Measurements from ENCODE around the gene FSHR. TPM values are rescaled to one million over a fixed set of nuclear protein-coding genes. Genes with fewer than 3 reads are reported as not detected.

The FSHR gene
- total and polyA plus RNA-seq, 7 experiments from 2014 or later, result not detected

DNA sequence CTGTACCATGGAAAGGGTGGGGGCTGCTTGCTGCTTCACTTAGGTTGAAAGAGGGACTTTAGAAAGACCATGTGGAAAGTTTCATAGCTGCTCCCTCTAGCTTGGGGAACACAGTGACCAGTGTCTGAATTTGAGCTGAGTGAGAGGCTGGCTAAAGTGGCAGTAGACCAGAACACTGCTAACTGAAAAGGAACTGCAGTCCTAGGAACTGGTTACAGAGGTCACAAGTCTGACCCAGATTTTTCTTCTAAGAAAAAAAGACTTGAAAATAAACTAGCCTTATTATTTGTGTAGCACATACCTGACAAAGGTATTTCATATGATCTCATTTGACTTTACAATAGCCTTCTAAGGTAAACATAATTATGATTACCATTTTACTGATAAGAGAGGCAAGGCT is 153.6 kb downstream of the FSHR start:
- Mint-ChIP-seq H3K4me3 (no peak overlapping the region), H3K4me1 (no peaks in the 10 kb centered on the region), H3K27ac (no peak overlapping the region), H3K36me3 (no peaks in the 10 kb centered on the region), H3K27me3 (peaks cover 0 to 5% (median 0%) of the 10 kb centered on the region in 5 donors), H3K9me3 (peaks cover 0 to 5% (median 0%) of the 10 kb centered on the region in 11 donors)
- DNase-seq (no peak), ATAC-seq (no peak)
- Histone ChIP-seq H3K4me1 (ENCODE audit: control insufficient read depth in 2 of 2, insufficient read depth in 2 of 2, low read length in 2 of 2) (no peaks in the 10 kb centered on the region), H3K4me3 (ENCODE audit: low read length) (no peak overlapping the region), H3K27ac (ENCODE audit: low read depth, low read length) (no peak overlapping the region), H3K9me3 (ENCODE audit: control insufficient read depth in 2 of 3, low read length in 3 of 3) (no peaks in the 10 kb centered on the region), H3K36me3 (ENCODE audit: control insufficient read depth in 2 of 3, insufficient read depth in 3 of 3, low read length in 3 of 3) (no peaks in the 10 kb centered on the region), H3K27me3 (ENCODE audit: control insufficient read depth in 2 of 2, insufficient read depth in 2 of 2, low read length in 2 of 2) (no peaks in the 10 kb centered on the region)
- intact Hi-C loops (cut with micrococcal nuclease), result no loop called here
- POLR2A ChIA-PET, result no interaction called here
- CTCF ChIA-PET, result no interaction called here

- H3K27me3 ChIP-seq (ENCODE audit: control insufficient read depth in 2 of 2, insufficient read depth in 2 of 2, low read length in 2 of 2), result no peaks in the 10 kb centered on the region
These were observed 155.9 kb downstream of the FSHR start for GRCh38 chr2:48998449-48998848.

DNA sequence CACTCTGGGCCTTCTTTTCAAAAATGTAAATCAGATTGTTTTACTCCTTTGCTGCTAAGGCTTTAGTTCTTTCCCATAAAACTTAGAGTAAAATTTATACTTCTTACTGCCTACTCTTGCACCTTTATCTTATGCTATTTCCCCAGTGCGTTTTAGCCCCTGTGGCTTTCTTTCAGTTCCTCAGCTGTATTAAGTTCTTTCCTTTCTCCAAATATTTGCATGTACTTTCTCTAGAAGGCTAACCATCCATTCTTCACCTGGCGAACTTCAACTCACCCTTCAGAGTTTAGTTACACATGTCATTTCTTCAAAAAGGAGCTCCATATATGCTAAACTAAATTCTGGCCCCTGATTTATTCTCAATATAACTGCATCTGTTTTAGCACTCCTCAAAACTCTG is 160.7 kb downstream of the FSHR start:
- Histone ChIP-seq H3K9me3 (ENCODE audit: control insufficient read depth in 2 of 3, low read length in 3 of 3) (no peaks in the 10 kb centered on the region), H3K27ac (ENCODE audit: low read depth, low read length) (no peak overlapping the region), H3K36me3 (ENCODE audit: control insufficient read depth in 2 of 3, insufficient read depth in 3 of 3, low read length in 3 of 3) (no peaks in the 10 kb centered on the region), H3K27me3 (ENCODE audit: control insufficient read depth in 2 of 2, insufficient read depth in 2 of 2, low read length in 2 of 2) (no peaks in the 10 kb centered on the region), H3K4me1 (ENCODE audit: control insufficient read depth in 2 of 2, insufficient read depth in 2 of 2, low read length in 2 of 2) (no peaks in the 10 kb centered on the region), H3K4me3 (ENCODE audit: low read length) (no peak overlapping the region)
- DNase-seq (no peak), ATAC-seq (no peak)
- CTCF ChIA-PET, result no interaction called here
- Mint-ChIP-seq H3K4me3 (no peak overlapping the region), H3K36me3 (no peaks in the 10 kb centered on the region), H3K27me3 (peaks cover 0 to 5% (median 0%) of the 10 kb centered on the region in 5 donors), H3K27ac (no peak overlapping the region), H3K4me1 (no peaks in the 10 kb centered on the region), H3K9me3 (no peaks in the 10 kb centered on the region)
- POLR2A ChIA-PET, result no interaction called here
- intact Hi-C loops (cut with micrococcal nuclease), result no loop called here

More at GRCh38 chr2:48998449-48998848, 155.9 kb downstream of the FSHR start:
- ChIA-PET CTCF (no interaction called here), POLR2A (no interaction called here)
- Mint-ChIP-seq H3K27ac (no peak overlapping the region), H3K27me3 (peaks cover 0 to 5% (median 0%) of the 10 kb centered on the region in 5 donors), H3K4me1 (no peaks in the 10 kb centered on the region), H3K9me3 (peaks cover 0 to 3% (median 0%) of the 10 kb centered on the region in 11 donors), H3K36me3 (no peaks in the 10 kb centered on the region), H3K4me3 (no peak overlapping the region)
- ATAC-seq (no peak), DNase-seq (no peak)
- Histone ChIP-seq H3K4me1 (ENCODE audit: control insufficient read depth in 2 of 2, insufficient read depth in 2 of 2, low read length in 2 of 2) (no peaks in the 10 kb centered on the region), H3K27ac (ENCODE audit: low read depth, low read length) (no peak overlapping the region), H3K36me3 (ENCODE audit: control insufficient read depth in 2 of 3, insufficient read depth in 3 of 3, low read length in 3 of 3) (no peaks in the 10 kb centered on the region), H3K9me3 (ENCODE audit: control insufficient read depth in 2 of 3, low read length in 3 of 3) (no peaks in the 10 kb centered on the region), H3K4me3 (ENCODE audit: low read length) (no peak overlapping the region)
- intact Hi-C loops (cut with micrococcal nuclease), result no loop called here

- no peak for DNase-seq
- Mint-ChIP-seq H3K4me1 (peaks cover 0 to 1% (median 0%) of the 10 kb centered on the region in 7 donors), H3K27ac (no peak overlapping the region), H3K36me3 (no peaks in the 10 kb centered on the region), H3K4me3 (no peak overlapping the region), H3K9me3 (peaks cover 0 to 2% (median 0%) of the 10 kb centered on the region in 11 donors), H3K27me3 (no peaks in the 10 kb centered on the region)
- no peaks in the 10 kb centered on the region for H3K27me3 ChIP-seq (ENCODE audit: control insufficient read depth in 2 of 2, insufficient read depth in 2 of 2, low read length in 2 of 2)
- ChIA-PET POLR2A (no interaction called here), CTCF (no interaction called here)
- no peak overlapping the region for H3K4me3 ChIP-seq (ENCODE audit: low read length)
- H3K9me3 ChIP-seq (ENCODE audit: control insufficient read depth in 2 of 3, low read length in 3 of 3), result no peaks in the 10 kb centered on the region
- ATAC-seq, result no peak
- intact Hi-C loops (cut with micrococcal nuclease), result no loop called here
- no peak overlapping the region for H3K27ac ChIP-seq (ENCODE audit: low read depth, low read length)
- no peaks in the 10 kb centered on the region for H3K36me3 ChIP-seq (ENCODE audit: control insufficient read depth in 2 of 3, insufficient read depth in 3 of 3, low read length in 3 of 3)
- no peaks in the 10 kb centered on the region for H3K4me1 ChIP-seq (ENCODE audit: control insufficient read depth in 2 of 2, insufficient read depth in 2 of 2, low read length in 2 of 2)
These were observed 162.7 kb downstream of the FSHR start for GRCh38 chr2:48991415-48992131.

DNA sequence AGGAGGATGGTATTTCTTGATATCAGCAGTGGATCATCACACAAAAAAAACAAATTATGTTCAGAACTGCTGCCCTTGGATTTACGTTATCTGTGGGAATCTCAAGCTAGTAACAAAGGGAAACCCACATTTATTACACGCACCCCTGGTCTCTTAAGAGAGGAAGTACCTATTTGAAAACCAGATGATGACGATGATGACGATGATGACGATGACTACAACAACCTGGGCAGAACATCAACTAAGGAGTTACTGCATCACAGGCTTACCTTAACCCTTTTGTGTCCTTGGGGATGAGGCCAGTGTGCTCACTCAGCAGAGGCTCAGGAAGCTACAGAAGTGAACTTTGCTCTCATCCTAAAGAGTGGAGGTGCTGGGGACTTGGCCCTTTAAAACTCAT is 169.4 kb downstream of the FSHR start:
- Histone ChIP-seq H3K27me3 (ENCODE audit: control insufficient read depth in 2 of 2, insufficient read depth in 2 of 2, low read length in 2 of 2) (no peaks in the 10 kb centered on the region), H3K4me3 (ENCODE audit: low read length) (no peak overlapping the region), H3K9me3 (ENCODE audit: control insufficient read depth in 2 of 3, low read length in 3 of 3) (no peaks in the 10 kb centered on the region), H3K4me1 (ENCODE audit: control insufficient read depth in 2 of 2, insufficient read depth in 2 of 2, low read length in 2 of 2) (no peaks in the 10 kb centered on the region), H3K36me3 (ENCODE audit: control insufficient read depth in 2 of 3, insufficient read depth in 3 of 3, low read length in 3 of 3) (no peaks in the 10 kb centered on the region), H3K27ac (ENCODE audit: low read depth, low read length) (no peak overlapping the region)
- ChIA-PET POLR2A (no interaction called here), CTCF (no interaction called here)
- Mint-ChIP-seq H3K27ac (no peak overlapping the region), H3K27me3 (peaks cover 0 to 12% (median 5%) of the 10 kb centered on the region in 5 donors), H3K4me1 (peaks cover 0 to 1% (median 0%) of the 10 kb centered on the region in 7 donors), H3K4me3 (no peak overlapping the region), H3K36me3 (no peaks in the 10 kb centered on the region), H3K9me3 (peaks cover 0 to 5% (median 0%) of the 10 kb centered on the region in 11 donors)
- intact Hi-C loops (cut with micrococcal nuclease), result no loop called here
- ATAC-seq (no peak), DNase-seq (no peak)

DNA sequence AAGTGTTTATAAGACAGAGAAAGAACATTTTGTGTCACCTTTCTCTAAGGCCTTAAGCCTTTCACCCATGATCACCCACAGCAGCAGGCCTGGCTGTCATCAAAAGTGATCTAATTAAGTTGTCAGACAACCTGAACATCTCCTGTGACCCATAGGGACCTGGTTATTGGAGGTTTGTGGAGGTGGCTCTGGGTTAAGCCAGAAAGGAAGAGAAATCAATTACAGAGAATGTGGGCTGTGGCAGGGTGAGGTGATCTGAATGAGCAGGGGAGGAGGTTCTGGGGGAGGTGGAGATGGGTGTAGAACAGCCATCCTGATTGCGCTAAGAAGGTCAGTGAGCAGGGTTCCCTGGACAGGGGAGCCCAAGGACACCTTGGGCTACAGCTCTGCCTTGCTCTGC is 170.8 kb downstream of the FSHR start:
- no peaks in the 10 kb centered on the region for H3K36me3 Mint-ChIP-seq
- POLR2A ChIA-PET, result no interaction called here

GRCh38 chr2:48982887-48983435 is 171.4 kb downstream of the FSHR start:
- intact Hi-C loops (cut with micrococcal nuclease), result no loop called here
- POLR2A ChIA-PET, result no interaction called here
- H3K9me3 Mint-ChIP-seq, result peaks cover 0 to 5% (median 0%) of the 10 kb centered on the region in 11 donors

More for the DNA sequence above, 170.8 kb downstream of the FSHR start:
- intact Hi-C loops (cut with micrococcal nuclease), result no loop called here
- no peaks in the 10 kb centered on the region for H3K9me3 ChIP-seq (ENCODE audit: control insufficient read depth in 2 of 3, low read length in 3 of 3)
- no peak overlapping the region for H3K27ac ChIP-seq (ENCODE audit: low read depth, low read length)
- H3K27me3 ChIP-seq (ENCODE audit: control insufficient read depth in 2 of 2, insufficient read depth in 2 of 2, low read length in 2 of 2), result no peaks in the 10 kb centered on the region
- peaks cover 0 to 1% (median 0%) of the 10 kb centered on the region in 7 donors for H3K4me1 Mint-ChIP-seq
- no peak overlapping the region for H3K4me3 ChIP-seq (ENCODE audit: low read length)
- no peak overlapping the region for H3K27ac Mint-ChIP-seq
- peaks cover 0 to 5% (median 0%) of the 10 kb centered on the region in 11 donors for H3K9me3 Mint-ChIP-seq
- ATAC-seq, result no peak
- peaks cover 0 to 12% (median 5%) of the 10 kb centered on the region in 5 donors for H3K27me3 Mint-ChIP-seq
- no peak for DNase-seq
- no peaks in the 10 kb centered on the region for H3K36me3 ChIP-seq (ENCODE audit: control insufficient read depth in 2 of 3, insufficient read depth in 3 of 3, low read length in 3 of 3)
- no peak overlapping the region for H3K4me3 Mint-ChIP-seq
- CTCF ChIA-PET, result interaction anchor here (0.6 kb wide), 1 partner anchor 39 kb away, joined by 4 read pairs; no protein-coding TSS in a partner anchor
- no peaks in the 10 kb centered on the region for H3K4me1 ChIP-seq (ENCODE audit: control insufficient read depth in 2 of 2, insufficient read depth in 2 of 2, low read length in 2 of 2)

More at GRCh38 chr2:48982887-48983435, 171.4 kb downstream of the FSHR start:
- ATAC-seq (no peak), DNase-seq (no peak)
- Mint-ChIP-seq H3K27me3 (peaks cover 0 to 12% (median 5%) of the 10 kb centered on the region in 5 donors), H3K4me3 (no peak overlapping the region), H3K36me3 (no peaks in the 10 kb centered on the region), H3K4me1 (peaks cover 0 to 1% (median 0%) of the 10 kb centered on the region in 7 donors), H3K27ac (no peak overlapping the region)
- Histone ChIP-seq H3K4me1 (ENCODE audit: control insufficient read depth in 2 of 2, insufficient read depth in 2 of 2, low read length in 2 of 2) (no peaks in the 10 kb centered on the region), H3K4me3 (ENCODE audit: low read length) (no peak overlapping the region), H3K27ac (ENCODE audit: low read depth, low read length) (no peak overlapping the region), H3K36me3 (ENCODE audit: control insufficient read depth in 2 of 3, insufficient read depth in 3 of 3, low read length in 3 of 3) (no peaks in the 10 kb centered on the region), H3K9me3 (ENCODE audit: control insufficient read depth in 2 of 3, low read length in 3 of 3) (no peaks in the 10 kb centered on the region), H3K27me3 (ENCODE audit: control insufficient read depth in 2 of 2, insufficient read depth in 2 of 2, low read length in 2 of 2) (no peaks in the 10 kb centered on the region)
- CTCF ChIA-PET, result no interaction called here
